ENCODE measurements around the gene VAPB.
A peak's percentile ranks its signal among the peaks of the same experiment; 100 is the strongest.

The VAPB gene

DNA sequence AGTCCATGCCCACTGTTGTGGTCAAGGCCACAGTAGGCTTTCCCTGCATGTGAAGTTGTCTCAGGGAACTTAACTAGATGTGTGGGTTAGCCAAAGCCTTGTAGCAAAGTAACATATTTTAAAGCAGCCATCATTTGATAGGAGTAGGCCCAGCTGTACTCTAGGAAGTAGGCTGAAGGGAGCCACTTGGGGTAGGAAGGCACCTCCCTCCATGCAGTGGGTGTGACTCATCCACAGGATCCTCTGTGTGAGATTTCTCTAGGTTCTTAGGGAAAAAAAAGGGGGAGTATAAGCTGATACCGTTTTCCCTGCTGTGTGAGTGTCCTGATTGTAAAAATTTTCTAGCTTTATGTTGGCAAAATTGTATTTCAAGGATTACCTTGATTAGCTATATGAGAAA, 44.7 kb downstream of the VAPB start:
- no peak for DNase-seq (ENCODE audit: low read depth in 2 of 3, low spot score in 1 of 3)

- DNase-seq (ENCODE audit: low read depth in 2 of 3, low spot score in 1 of 3) = no peak
Measured at GRCh38 chr20:58434326-58434725, 45.3 kb downstream of the VAPB start.

DNA sequence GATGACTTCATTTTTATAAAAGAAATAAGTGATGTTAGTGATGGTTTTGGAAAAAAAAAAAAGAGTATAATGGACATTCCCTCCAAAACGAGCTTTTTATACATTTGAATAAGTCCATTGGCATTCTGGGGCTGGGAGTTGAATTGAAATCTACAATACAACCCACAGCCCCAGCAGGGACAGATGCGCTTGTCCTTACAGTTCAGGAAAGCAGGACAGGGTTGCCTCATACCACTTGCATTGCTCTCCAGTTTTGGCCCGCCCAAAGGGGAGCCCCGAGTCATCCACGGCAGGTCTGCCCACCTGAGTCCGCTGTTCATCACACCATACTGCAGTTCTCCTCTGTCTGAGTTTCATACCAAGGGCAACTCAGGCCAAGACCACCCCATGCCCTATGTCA, 46.2 kb downstream of the VAPB start:
- no peak for DNase-seq (ENCODE audit: low read depth in 2 of 3, low spot score in 1 of 3)

DNA sequence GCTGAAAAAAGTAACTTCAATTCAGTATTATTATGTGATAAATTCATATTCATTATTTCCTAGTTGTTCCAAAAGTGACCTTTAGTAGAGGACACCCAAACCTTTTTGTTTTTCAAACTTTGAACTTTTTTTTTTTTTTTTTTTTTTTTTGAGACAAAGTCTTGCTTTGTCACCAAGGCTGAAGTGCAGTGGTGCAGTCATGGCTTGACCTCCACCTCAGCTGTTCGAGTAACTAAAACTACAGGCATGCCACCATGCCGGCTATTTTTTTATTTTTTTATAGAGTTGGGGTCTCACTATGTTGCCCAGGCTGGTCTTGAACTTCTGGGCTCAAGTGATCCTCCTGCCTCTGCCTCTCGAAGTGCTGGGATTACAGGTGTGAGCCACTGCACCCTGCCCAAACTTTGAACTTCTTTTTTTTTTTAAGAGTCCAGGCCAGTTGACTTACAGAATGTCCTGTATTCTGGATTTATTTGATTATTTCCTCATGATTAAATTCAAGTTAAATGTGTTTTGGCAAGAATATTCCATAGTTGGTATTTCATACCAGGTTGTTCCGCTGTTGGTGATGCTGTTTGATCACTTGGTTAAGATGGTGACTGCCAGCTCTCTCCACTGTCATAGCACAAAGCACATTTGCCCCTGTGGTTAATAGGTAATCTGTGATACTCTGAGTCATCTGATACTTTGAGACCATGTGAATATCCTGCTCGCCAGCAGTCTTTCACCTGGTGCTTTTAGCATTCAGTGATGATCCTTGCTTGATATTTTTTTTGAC, 48.0 kb downstream of the VAPB start:
- no peak for DNase-seq (ENCODE audit: low read depth in 2 of 3, low spot score in 1 of 3)

GRCh38 chr20:58438970-58439808, 50.2 kb downstream of the VAPB start:
- DNase-seq (ENCODE audit: low read depth in 2 of 3, low spot score in 1 of 3) = no peak

DNA sequence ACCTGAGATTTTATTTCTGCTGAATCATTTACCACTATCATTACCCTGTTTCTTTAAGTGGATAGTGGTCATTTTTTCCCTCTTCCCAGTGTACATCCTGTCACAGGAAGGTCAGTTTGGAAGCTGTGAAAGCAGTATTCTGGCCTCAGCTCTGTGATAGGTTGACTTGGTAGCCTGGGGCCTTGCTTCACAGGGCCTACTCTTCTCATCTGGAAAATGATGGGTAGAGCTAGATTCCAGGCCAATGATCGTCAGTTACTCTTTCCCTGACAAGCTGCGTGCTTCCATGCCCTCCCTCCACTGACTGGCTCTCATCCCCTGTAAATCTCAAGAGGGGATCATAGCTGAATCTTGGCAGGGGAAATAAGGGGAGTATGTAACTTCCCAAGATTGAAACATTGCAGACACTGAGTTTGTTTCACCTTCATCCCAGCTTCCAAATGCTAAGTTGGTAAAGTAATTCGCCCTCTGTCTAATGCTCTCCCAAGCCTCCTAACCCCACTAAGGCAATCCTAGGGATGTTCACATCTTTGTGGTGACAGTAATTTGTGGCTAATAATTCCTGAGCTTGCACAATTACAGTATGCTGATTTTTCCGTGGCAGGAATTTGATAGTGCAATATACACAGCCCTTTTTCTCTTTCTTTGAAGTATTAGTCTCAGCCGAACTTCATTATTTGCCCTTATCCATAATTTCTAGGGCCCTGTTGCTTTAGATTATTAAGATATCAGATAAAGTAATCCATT, 51.2 kb downstream of the VAPB start:
- DNase-seq (ENCODE audit: low read depth in 2 of 3, low spot score in 1 of 3) = no peak

GRCh38 chr20:58441723-58442122, 52.7 kb downstream of the VAPB start:
- DNase-seq (ENCODE audit: low read depth in 2 of 3, low spot score in 1 of 3) = no peak

DNA sequence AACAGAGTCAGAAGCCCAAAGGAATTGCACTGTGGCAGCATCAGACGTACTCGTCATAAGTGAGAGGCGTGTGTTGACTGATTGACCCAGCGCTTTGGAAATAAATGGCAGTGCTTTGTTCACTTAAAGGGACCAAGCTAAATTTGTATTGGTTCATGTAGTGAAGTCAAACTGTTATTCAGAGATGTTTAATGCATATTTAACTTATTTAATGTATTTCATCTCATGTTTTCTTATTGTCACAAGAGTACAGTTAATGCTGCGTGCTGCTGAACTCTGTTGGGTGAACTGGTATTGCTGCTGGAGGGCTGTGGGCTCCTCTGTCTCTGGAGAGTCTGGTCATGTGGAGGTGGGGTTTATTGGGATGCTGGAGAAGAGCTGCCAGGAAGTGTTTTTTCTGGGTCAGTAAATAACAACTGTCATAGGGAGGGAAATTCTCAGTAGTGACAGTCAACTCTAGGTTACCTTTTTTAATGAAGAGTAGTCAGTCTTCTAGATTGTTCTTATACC, 55.8 kb downstream of the VAPB start:
- no peak for DNase-seq (ENCODE audit: low read depth in 2 of 3, low spot score in 1 of 3)

GRCh38 chr20:58446264-58446959, 57.4 kb downstream of the VAPB start:
- DNase-seq (ENCODE audit: low read depth in 2 of 3, low spot score in 1 of 3) = no peak

- DNase-seq (ENCODE audit: low read depth in 2 of 3, low spot score in 1 of 3) = no peak
Measured at GRCh38 chr20:58446960-58447265, 57.9 kb downstream of the VAPB start.

- DNase-seq (ENCODE audit: low read depth in 2 of 3, low spot score in 1 of 3) = peak; percentile 20 to 24 (median 20)
Measured at GRCh38 chr20:58447511-58448391, 58.7 kb downstream of the VAPB start.

- no peak for DNase-seq (ENCODE audit: low read depth in 2 of 3, low spot score in 1 of 3)
Measured at GRCh38 chr20:58448958-58449357, 59.9 kb downstream of the VAPB start.

DNA sequence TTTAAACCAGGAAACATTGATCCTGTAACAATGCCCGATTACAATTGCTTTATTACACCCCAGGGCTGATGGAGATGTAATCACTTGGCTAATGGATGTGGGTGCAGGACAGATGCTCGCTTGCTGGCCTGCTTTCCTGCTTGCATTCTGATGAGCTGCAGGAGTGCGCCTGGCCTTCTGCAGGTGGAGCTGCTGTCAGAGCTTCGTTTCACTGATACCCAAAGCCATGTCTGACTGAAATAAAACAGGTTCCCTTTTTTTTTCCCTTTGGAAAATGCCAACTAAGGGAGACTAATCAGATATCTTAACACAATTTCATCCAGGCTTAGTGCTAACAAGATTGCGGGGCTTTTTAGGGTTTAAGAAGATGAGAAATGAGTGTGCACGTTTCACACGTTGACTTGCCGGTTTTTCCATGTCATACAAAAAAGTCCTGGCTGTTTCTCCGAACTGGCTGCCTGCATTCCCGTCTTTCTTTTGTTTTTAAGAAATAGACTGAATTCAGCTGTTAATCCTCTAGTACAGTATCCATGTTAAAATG, 60.7 kb downstream of the VAPB start:
- no peak for DNase-seq (ENCODE audit: low read depth in 2 of 3, low spot score in 1 of 3)

- DNase-seq (ENCODE audit: low read depth in 2 of 3, low spot score in 1 of 3) = no peak
Measured at GRCh38 chr20:58450254-58450653, 61.2 kb downstream of the VAPB start.

GRCh38 chr20:58452667-58453255, 63.7 kb downstream of the VAPB start:
- DNase-seq (ENCODE audit: low read depth in 2 of 3, low spot score in 1 of 3) = no peak

GRCh38 chr20:58453391-58453790, 64.4 kb downstream of the VAPB start:
- DNase-seq (ENCODE audit: low read depth in 2 of 3, low spot score in 1 of 3) = no peak

- no peak for DNase-seq (ENCODE audit: low read depth in 2 of 3, low spot score in 1 of 3)
Measured at GRCh38 chr20:58454460-58454859, 65.4 kb downstream of the VAPB start.

DNA sequence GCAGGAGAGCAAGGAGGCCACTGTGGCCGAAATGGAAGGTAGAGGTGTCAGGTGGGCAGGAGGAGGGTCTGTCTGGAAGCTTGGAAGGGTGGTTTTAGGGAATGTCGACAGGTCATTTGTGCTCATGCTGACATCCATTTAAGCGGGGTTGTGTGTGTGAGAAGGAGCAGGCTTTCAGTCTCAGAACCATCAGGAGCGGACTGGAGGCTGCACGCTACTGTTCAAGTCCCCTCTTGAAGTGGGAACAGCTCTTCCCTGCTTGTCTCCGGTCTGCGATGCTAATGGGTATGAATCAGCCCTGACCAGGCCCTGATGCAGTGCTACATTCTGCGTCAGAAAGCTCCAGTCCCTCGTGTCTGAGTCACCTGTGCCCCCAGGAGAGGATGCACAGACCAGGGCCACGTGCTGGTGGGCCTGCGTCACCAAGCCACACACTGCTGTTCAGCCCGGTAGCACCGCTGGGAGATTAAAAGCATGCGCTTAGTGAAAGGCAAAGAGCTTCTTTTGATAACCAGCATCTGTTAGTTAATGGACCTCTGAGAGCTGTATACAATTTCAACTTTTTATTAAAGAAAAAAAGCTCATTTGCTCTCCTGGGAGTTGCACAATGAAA, 68.2 kb downstream of the VAPB start:
- no peak for DNase-seq (ENCODE audit: low read depth in 2 of 3, low spot score in 1 of 3)
